Tibial nerve (tissue), 4 donors: ENCODE results near the gene FAM83G. TPM values are rescaled to one million over a fixed set of nuclear protein-coding genes. Genes with fewer than 3 reads are reported as not detected.
A peak's percentile ranks its signal among the peaks of the same experiment; 100 is the strongest.

ENCODE experiments used
- DNase-seq, 2 donors: peaks; one replicate each; pipeline ENCODE4 v3.0.0-alpha.2; 2019; ENCODE audit warnings: low spot score in 2 of 2
- H3K27ac ChIP-seq, 4 donors: fragments of 200-600 bp; sonication (generic) in 3 of 4; one replicate each; pipeline ENCODE4 v1.5.1; 2017 to 2019; ENCODE audit warnings: mild to moderate bottlenecking in 1 of 4
- H3K27me3 ChIP-seq, 2 donors: fragments of 200-600 bp; sonication (generic) in 1 of 2; one replicate each; pipeline versions ENCODE4 v1.5.1 to v1.6.0; 2017 to 2019
- H3K36me3 ChIP-seq, 3 donors: fragments of 200-600 bp; sonication (generic); one replicate each; pipeline ENCODE4 v1.5.1; 2018 to 2019
- H3K4me1 ChIP-seq, 4 donors: fragments of 200-600 bp; sonication (generic) in 3 of 4; one replicate each; pipeline ENCODE4 v1.5.1; 2017 to 2019
- H3K4me3 ChIP-seq, 4 donors: fragments of 200-600 bp; sonication (generic) in 3 of 4; one replicate each; pipeline ENCODE4 v1.5.1; 2017 to 2019; ENCODE audit warnings: mild to moderate bottlenecking in 1 of 4, moderate library complexity in 1 of 4
- H3K9me3 ChIP-seq, 4 donors: fragments of 200-600 bp; sonication (generic) in 3 of 4; one replicate each; pipeline ENCODE4 v1.5.1; 2017 to 2019
- CTCF ChIP-seq, 5 experiments: fragments of 200-600 bp in 3 of 5; fragments of 450-650 bp in 2 of 5; sonication (generic) in 3 of 5; IDR thresholded peaks; one replicate each; pipeline ENCODE4 v1.5.1; 2016 to 2019; ENCODE audit warnings: antibody characterized with exemption in 5 of 5, mild to moderate bottlenecking in 3 of 5, moderate library complexity in 2 of 5
- EP300 ChIP-seq, 2 donors: sonication (generic); formaldehyde crosslinking; IDR thresholded peaks; one replicate each; pipeline ENCODE4 v1.6.1; 2017; ENCODE audit warnings: antibody characterized with exemption in 2 of 2, mild to moderate bottlenecking in 1 of 2
- POLR2A ChIP-seq, 2 donors: fragments of 450-650 bp; IDR thresholded peaks; one replicate each; pipeline ENCODE4 v1.6.1; 2017; ENCODE audit warnings: antibody characterized with exemption in 2 of 2, mild to moderate bottlenecking in 2 of 2, moderate library complexity in 2 of 2
- WGBS, 2 donors: methylation state at CpG; one replicate each; pipeline ENCODE4 v1.1.5; 2018; 5-methylcytosine and 5-hydroxymethylcytosine counted together
- total RNA-seq, 4 donors: library from RNA; depleted of rRNA; stranded (reverse); fragments of >200 nt; gene quantifications; one replicate each; pipeline ENCODE4 v1.1.0, GENCODE V29; 2016

FAM83G gene
- total RNA-seq, 4 donors from 2014 or later = 1.3 to 11.8 (median 3.8) TPM

- H3K4me3 ChIP-seq = no peak overlapping the region
- H3K36me3 ChIP-seq = no peaks in the 10 kb centered on the region
- no peak for DNase-seq
- peaks cover 0 to 23% of the 10 kb centered on the region in 2 donors for H3K27me3 ChIP-seq
- TF ChIP-seq POLR2A (IDR thresholded peaks at IDR 0.05) = no peak
- no peak for TF ChIP-seq EP300 (IDR thresholded peaks at IDR 0.05)
- TF ChIP-seq CTCF (IDR thresholded peaks at IDR 0.05) = no peak
- H3K4me1 ChIP-seq = peaks cover 0 to 16% (median 7%) of the 10 kb centered on the region in 4 donors
- H3K27ac ChIP-seq = no peak overlapping the region
- peaks cover 0 to 3% (median 0%) of the 10 kb centered on the region in 4 donors for H3K9me3 ChIP-seq
These were observed 2.1 kb upstream of the FAM83G start for GRCh38 chr17:19006698-19007097.

DNA sequence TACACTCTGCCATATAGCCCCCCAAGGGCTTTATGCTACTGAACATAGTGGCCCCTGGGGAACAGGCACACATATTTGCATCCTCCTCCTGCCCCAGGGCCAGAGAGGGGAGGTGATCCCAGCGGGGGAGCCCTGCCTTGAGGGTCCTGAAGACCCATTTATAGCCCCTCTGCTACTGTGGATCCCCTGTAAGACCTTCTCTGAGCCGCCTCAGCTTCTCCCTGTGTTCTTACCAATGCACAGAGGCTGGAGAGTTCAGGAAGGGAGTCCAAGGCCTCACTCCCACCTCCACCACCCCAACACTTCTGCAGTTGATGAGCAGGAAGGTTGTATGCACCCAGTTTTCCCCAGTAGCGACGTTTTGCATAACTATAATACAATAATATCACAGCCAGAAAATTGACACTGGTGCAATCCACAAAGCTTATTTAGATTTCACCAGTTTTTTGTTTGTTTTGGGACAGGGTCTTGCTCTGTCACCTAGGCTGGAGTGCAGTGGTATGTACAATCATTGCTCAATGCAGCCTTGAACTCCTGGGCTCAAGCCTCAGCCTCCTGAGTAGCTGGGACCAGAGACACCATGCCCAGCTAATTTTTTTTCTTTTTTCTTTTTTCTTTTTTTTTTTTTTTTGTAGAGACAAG, 1.3 kb upstream of the FAM83G start:
- TF ChIP-seq EP300 (IDR thresholded peaks at IDR 0.05) (no peak), POLR2A (IDR thresholded peaks at IDR 0.05) (no peak), CTCF (IDR thresholded peaks at IDR 0.05) (no peak)
- no peak for DNase-seq
- no peaks in the 10 kb centered on the region for H3K36me3 ChIP-seq
- H3K4me3 ChIP-seq = no peak overlapping the region
- H3K9me3 ChIP-seq = peaks cover 0 to 3% (median 0%) of the 10 kb centered on the region in 4 donors
- peaks cover 0 to 23% of the 10 kb centered on the region in 2 donors for H3K27me3 ChIP-seq
- H3K4me1 ChIP-seq = peaks cover 0 to 16% (median 7%) of the 10 kb centered on the region in 4 donors
- H3K27ac ChIP-seq = no peak overlapping the region
- WGBS, 2 donors = 93 to 94% methylated on average over 4 of the region's 4 CpGs

DNA sequence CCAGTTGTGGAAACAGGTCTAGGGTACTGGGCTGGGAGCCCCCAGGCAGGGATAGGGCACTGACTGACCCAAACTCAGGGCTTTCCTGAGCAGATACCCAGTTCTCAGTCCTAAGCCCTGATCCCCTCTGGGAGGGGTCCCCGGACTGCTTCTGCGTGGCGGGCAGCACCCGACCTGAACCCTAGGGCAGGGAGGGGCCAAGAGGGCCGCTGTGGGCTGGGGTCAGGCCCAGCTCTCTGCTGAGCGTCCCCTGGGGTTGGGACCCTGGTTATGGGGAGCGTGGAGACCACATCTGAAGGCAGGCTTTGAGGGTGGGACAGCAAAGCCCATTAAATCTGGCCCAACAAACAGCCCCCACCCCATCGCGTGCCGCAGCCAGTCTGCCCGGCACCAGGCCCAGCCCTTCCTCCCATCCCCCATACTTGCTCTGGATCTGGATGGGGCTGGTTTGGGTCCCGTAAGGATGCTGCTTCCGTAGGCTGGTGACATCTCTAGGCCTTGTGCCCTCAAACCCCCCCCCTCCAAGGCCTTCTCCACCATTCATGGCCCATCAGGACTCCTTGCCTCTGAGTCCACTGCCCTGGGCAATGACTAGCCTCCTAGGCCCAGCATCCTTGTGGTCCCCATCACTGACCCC, 691 bp upstream of the FAM83G start:
- no peak for DNase-seq

GRCh38 chr17:19003543-19004420, 782 bp downstream of the FAM83G start:
- Histone ChIP-seq H3K4me1 (peaks cover 0 to 16% (median 7%) of the 10 kb centered on the region in 4 donors), H3K36me3 (no peaks in the 10 kb centered on the region), H3K4me3 (peak overlapping the region; percentile 22 to 59 (median 53)), H3K27me3 (peaks cover 0 to 23% of the 10 kb centered on the region in 2 donors), H3K9me3 (peaks cover 0 to 3% (median 0%) of the 10 kb centered on the region in 4 donors), H3K27ac (peak overlapping the region in 2 of 4 donors; percentile 45 to 74)
- TF ChIP-seq CTCF (IDR thresholded peaks at IDR 0.05) (no peak), POLR2A (IDR thresholded peaks at IDR 0.05) (no peak), EP300 (IDR thresholded peaks at IDR 0.05) (no peak)
- no peak for DNase-seq
- 14 to 21% methylated on average over 30 to 53 of the region's 73 CpGs for WGBS, 2 donors

More for the DNA sequence above, 691 bp upstream of the FAM83G start:
- peaks cover 0 to 3% (median 0%) of the 10 kb centered on the region in 4 donors for H3K9me3 ChIP-seq
- peak overlapping the region in 1 of 4 donors; percentile 29 for H3K4me3 ChIP-seq
- H3K27ac ChIP-seq = peak overlapping the region in 1 of 4 donors; percentile 53
- no peaks in the 10 kb centered on the region for H3K36me3 ChIP-seq
- TF ChIP-seq EP300 (IDR thresholded peaks at IDR 0.05) (no peak), CTCF (IDR thresholded peaks at IDR 0.05) (no peak), POLR2A (IDR thresholded peaks at IDR 0.05) (no peak)
- H3K4me1 ChIP-seq = peaks cover 0 to 16% (median 7%) of the 10 kb centered on the region in 4 donors
- H3K27me3 ChIP-seq = peaks cover 0 to 23% of the 10 kb centered on the region in 2 donors
- WGBS, 2 donors = 75 to 79% methylated on average over 11 of the region's 13 CpGs
